ENCODE measurements around the gene AKAP13.

AKAP13 gene

GRCh38 chr15:85593809-85594445 lies 213.5 kb downstream of the AKAP13 start:
- peak overlapping the region in 1 of 21 experiments; percentile 4 for H3K27ac ChIP-seq
- H3K4me3 ChIP-seq, result no peak overlapping the region

GRCh38 chr15:85595804-85596536 lies 215.6 kb downstream of the AKAP13 start:
- Histone ChIP-seq H3K4me3 (no peak overlapping the region), H3K27ac (peak overlapping the region in 3 of 21 experiments; percentile 13 to 77 (median 14))

DNA sequence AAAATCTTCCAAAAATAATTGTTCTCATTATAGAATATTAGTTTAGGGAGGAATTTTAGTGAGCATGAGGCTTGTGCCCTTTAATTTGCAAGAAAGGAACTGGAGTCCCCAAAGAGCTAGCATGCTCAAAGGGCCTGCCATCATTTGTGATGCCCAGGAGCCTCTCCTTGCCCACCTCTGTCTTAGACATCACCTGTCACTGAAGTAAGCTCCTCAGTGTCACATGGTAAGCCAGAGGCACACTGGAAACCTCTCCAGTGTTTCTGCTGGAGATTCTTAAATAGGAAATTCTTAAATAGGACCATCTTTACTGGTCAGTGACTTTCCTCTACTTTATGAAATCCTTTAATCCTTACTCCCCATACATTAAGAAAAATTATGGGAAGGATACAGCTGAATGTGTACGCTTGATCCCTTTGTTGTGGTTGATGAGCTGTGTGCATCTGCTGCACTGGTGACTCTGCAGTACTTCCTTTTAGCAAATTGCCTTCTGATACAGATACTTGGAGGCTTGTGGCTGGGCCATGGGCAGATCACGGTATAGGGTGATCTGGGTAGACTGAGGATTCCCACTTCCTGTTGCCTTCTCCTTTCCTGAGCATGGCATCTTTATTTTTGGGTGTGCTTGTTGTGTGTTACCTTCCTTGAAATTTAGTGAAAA lies 216.9 kb downstream of the AKAP13 start:
- peak overlapping the region in 10 of 21 experiments; percentile 6 to 77 (median 41) for H3K27ac ChIP-seq

DNA sequence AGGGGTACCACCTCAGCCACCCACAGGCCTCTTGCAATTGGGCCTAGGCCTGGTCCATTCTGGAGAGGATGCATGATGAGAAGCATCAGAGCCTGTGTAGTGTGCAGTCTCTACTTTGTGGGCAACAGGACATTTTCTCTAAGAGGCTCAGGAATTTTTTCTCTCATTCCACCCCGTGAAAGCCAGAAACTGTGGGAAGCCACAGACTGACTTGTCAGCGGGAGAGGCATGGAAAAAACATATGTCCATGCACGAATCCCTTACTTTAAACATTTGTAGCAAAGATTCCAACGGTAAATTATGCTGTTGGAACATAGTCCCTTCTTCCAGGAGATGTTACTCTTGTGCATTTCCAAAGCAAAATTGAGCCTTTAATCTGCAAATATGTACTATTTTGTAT lies 217.8 kb downstream of the AKAP13 start:
- Histone ChIP-seq H3K4me3 (no peak overlapping the region), H3K27ac (peak overlapping the region in 12 of 21 experiments; percentile 6 to 77 (median 46))

More for the DNA sequence above, 216.9 kb downstream of the AKAP13 start:
- H3K4me3 ChIP-seq, result no peak overlapping the region

DNA sequence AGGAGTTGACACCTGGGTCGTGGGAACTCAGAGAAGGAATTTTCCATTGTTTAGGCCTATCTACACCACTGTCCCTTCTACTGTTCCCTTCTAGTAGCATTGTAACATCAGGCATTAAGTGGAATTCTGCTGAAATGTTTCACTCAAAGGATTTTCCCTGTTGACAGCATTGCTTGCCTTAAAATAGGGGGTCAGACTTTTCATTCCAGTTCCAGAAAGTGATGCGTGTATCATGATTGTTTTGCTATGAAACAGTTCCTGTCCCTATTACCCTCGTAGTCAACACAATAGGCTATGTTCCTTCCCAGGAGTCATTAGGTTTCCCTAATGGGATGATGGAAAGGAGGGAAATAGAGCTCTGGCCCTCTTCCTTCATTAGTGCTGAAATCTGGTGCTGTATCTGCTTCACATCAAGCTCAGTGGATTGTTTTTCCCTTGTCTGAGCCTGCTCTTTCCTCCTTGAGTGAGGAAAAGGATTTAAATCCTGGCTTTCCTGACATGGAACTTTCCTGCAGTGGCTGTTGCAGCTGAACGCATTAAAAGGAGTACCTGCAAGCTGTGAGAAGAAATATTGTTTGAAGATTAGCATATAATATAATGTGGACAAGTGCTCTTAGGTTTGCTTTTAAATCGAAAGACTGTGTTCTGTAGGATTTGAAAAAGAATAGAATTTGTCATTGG lies 218.5 kb downstream of the AKAP13 start:
- peak overlapping the region in 8 of 21 experiments; percentile 29 to 77 (median 52) for H3K27ac ChIP-seq

GRCh38 chr15:85600001-85600400 lies 219.6 kb downstream of the AKAP13 start:
- no peak overlapping the region for H3K4me3 ChIP-seq
- peak overlapping the region in 3 of 21 experiments; percentile 17 to 77 (median 30) for H3K27ac ChIP-seq

More for the DNA sequence above, 218.5 kb downstream of the AKAP13 start:
- no peak overlapping the region for H3K4me3 ChIP-seq

GRCh38 chr15:85603160-85603559 lies 222.8 kb downstream of the AKAP13 start:
- Histone ChIP-seq H3K27ac (no peak overlapping the region), H3K4me3 (no peak overlapping the region)

DNA sequence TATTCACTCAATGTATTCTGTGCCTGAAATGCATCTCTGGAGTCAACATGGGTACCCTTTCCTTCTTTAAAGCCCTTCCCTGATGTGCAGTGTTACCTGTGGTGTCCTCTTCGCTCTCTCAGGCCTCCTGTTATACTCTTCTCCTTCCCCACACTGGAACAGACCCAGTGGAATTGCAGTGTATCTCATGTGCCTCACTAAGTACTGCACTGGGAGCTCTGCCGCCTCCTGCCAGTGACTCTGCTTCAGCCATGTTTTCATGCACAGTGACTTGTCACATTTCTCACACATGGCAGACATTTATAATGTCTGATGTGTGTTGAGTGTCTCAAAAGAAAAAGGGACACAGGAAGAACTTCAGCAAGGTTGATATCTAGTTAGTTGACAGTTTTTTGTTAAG lies 223.3 kb downstream of the AKAP13 start:
- no peak overlapping the region for H3K27ac ChIP-seq
- no peak overlapping the region for H3K4me3 ChIP-seq

GRCh38 chr15:85604194-85604593 lies 223.8 kb downstream of the AKAP13 start:
- Histone ChIP-seq H3K27ac (no peak overlapping the region), H3K4me3 (no peak overlapping the region)

DNA sequence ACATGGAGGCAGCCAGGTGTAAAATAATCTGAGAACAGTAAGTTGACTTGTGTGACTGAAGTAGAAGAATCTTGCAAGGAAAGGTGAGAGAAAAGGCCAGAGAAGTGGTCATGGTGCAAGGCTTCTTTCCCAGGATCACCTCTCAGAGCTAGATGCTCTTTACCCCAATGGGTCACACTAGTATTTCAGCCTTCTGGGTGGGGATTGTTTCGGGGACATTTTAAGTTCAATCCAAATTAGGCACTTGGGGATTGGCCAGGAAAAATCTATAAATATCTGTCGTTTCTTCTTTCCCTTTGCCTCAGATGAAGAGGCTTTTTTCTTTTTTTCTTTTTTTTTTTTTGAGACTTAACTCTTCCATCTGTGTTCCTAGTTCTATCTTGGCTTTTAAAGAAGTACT lies 226.3 kb downstream of the AKAP13 start:
- peak overlapping the region in 12 of 21 experiments; percentile 5 to 80 (median 51) for H3K27ac ChIP-seq

DNA sequence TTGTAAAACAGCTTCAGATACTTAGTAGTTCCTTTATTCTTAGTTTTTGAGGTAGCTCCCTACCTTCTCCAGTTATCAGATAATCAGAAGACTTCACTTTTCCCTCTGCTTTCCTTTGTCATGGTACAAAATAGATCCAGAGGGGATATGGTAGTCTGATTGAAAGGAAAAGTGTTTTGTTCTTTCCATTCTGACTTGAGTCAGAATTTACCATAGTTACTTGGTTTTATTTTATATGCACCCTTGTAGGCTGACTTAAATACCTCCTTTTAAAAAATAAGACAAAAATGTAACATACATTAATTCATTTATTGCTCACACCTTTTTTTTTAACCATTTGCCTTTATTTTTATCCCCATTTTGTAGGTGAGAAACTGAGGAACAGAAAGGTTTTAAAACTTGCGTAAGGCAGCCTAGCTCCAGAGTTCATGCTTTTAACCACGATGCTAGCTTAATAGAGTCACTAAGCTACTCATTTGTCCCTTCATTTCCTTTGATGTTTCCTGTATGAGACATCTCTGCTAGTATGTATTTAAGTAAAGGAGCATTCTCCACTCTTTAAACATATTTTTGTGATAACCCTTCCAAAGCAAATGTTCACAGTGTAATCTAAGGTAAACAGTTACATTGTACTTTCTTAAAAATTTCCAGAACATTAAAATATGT lies 226.9 kb downstream of the AKAP13 start:
- H3K4me3 ChIP-seq, result no peak overlapping the region
- H3K27ac ChIP-seq, result peak overlapping the region in 12 of 21 experiments; percentile 21 to 80 (median 51)

More for the DNA sequence above, 226.3 kb downstream of the AKAP13 start:
- no peak overlapping the region for H3K4me3 ChIP-seq

- no peak overlapping the region for H3K4me3 ChIP-seq
- peak overlapping the region in 16 of 21 experiments; percentile 11 to 80 (median 50) for H3K27ac ChIP-seq
Observed at GRCh38 chr15:85607842-85608241, 227.4 kb downstream of the AKAP13 start.

DNA sequence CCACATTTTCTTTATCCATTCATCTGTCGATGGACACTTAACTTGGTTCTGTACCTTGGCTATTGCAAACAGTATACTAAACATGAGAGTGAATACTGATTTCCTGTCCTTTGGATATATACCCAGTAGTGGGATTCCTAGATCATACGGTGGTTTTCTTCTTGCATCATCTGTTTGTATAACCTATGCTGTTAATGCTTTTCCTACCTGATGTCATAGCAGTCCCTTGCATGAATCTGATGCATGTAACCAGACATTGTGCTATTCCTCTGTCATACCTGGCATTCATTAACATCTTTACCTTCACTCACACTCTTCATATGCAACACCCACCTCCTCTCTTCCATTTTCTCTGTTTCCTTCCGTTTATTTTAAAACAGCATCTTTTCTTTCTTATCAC lies 229.1 kb downstream of the AKAP13 start:
- Histone ChIP-seq H3K4me3 (no peak overlapping the region), H3K27ac (peak overlapping the region in 3 of 21 experiments; percentile 6 to 63 (median 50))

DNA sequence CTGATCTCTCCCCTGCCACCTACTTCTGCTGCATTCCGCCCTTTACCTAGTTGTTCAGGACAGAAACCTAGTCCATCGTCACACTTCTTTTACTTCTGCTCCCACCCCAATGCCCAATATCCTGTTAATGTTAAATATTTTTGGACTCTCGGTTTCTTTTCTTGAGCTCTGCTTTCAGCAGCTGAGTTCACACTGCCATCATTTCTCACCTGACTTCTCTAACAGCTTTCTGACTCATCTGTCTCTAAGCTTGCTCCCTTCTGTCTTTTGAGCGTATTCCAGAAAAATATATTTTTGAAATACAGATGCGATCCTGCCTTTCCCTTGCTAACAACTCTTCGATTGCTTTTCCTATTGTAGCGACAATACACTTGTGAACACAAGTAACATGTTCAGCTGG lies 231.0 kb downstream of the AKAP13 start:
- H3K4me3 ChIP-seq, result no peak overlapping the region
- H3K27ac ChIP-seq, result peak overlapping the region in 1 of 21 experiments; percentile 26

DNA sequence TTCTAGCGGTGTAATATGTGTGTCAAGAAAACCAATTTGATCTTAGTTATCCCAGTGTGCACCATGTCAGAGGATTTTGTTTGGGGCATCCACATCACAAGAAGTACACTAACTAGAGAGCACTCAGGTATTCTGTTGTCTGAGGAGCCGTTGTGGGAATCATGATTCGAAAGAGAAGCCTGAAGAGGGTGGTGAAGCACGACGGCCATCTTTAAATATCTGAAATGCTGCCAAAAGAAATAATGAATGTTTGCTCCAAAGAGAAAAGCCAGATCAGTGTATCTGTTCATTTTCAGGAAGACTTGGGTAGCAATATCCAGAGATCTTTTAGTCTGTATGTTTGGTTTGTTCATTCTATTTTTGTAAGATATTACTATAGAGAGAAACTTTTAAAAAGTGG lies 233.7 kb downstream of the AKAP13 start:
- Histone ChIP-seq H3K27ac (no peak overlapping the region), H3K4me3 (no peak overlapping the region)

DNA sequence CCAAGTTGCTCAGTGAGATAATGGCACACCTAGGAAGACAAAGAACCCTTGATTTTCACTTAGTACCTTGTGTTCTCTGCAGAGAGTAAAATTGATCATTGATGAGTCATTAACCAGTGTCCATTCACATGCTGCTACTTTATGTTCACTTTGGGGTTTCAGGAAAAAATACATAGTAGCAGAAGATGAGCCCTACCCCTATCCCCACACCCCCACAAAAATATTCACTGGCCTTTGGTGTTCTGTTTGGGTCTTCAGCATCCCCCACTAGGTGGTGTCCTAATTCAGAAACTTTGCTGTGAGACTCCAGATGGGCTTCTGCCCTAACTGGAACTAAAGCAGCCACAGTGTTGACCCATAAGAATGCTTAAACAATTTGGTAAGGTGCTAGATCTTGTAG lies 235.5 kb downstream of the AKAP13 start:
- H3K27ac ChIP-seq, result peak overlapping the region in 12 of 21 experiments; percentile 7 to 92 (median 79)
- H3K4me3 ChIP-seq, result no peak overlapping the region

DNA sequence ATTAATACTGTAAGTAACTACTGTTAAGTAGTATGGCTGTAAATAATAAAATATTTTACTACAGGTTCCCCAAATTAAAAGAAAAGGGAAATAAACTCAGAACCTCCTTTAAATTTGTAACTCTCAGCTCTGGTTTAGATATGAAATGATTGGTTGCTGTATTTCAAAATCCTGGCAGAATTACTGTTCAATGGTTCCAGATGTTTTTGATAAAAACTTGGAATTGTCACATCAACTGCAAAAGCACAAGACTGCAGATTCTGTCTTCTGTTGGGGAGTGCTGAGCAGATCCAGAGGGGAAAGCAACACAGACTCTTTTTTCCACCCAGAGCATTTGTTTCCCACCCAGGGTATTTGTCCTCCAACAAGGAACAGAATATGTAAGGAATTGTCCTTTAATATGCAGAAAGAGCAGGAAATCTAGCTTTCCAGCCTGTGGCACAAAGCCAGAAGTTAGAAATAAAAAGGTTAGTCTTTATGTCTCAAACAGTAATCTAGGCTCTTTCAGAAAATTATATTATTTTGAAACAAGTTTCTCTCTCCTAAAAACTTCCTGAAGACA lies 236.2 kb downstream of the AKAP13 start:
- Histone ChIP-seq H3K27ac (peak overlapping the region in 19 of 21 experiments; percentile 27 to 92 (median 79)), H3K4me3 (no peak overlapping the region)

DNA sequence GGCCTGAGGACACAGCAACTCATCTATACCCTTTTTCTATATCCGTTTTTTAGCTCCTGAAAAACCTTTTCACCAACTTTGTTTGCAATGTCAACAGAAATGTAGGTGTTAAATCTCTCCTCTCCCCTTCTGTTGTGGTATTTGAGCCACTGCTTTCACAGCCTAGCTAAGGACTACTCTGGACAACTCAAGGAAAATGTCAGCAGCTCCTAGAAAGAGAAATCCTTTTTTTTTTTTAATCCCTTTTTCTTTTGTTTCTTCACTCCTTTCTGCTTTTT lies 237.8 kb downstream of the AKAP13 start:
- H3K27ac ChIP-seq, result peak overlapping the region in 20 of 21 experiments; percentile 31 to 92 (median 79)
- peak overlapping the region in 1 of 7 experiments; percentile 34 for H3K4me3 ChIP-seq

- Histone ChIP-seq H3K27ac (peak overlapping the region in 20 of 21 experiments; percentile 57 to 92 (median 80)), H3K4me3 (peak overlapping the region; percentile 20 to 39 (median 30))
Observed at GRCh38 chr15:85618956-85619491, 238.6 kb downstream of the AKAP13 start.

Data from skin epidermis (tissue), 12 donors.